ENCODE data around the gene RASGRF2.
"Not testable (repeated sequence)": the region's sequence is repeated elsewhere in the genome, so short reads cannot be mapped to it uniquely, and the experiment has no call there.

RASGRF2 gene

GRCh38 chr5:81006947-81007636, 46.9 kb downstream of the RASGRF2 start:
- DNase-seq (ENCODE audit: insufficient read length) (no peak), FAIRE-seq (no peak)
- TF ChIP-seq TAF1 (IDR thresholded peaks at IDR 0.05; ENCODE audit: borderline replicate concordance, low read depth, low read length) (no peak), POLR2AphosphoS5 (IDR thresholded peaks at IDR 0.05; ENCODE audit: low read depth, low read length) (no peak), POLR2A (IDR thresholded peaks at IDR 0.05; ENCODE audit: low read depth, low read length) (no peak)

- FAIRE-seq (no peak), DNase-seq (ENCODE audit: insufficient read length) (no peak)
- TF ChIP-seq POLR2A (IDR thresholded peaks at IDR 0.05; ENCODE audit: low read depth, low read length): no peak
- TF ChIP-seq TAF1 (IDR thresholded peaks at IDR 0.05; ENCODE audit: borderline replicate concordance, low read depth, low read length): no peak
- TF ChIP-seq POLR2AphosphoS5 (IDR thresholded peaks at IDR 0.05; ENCODE audit: low read depth, low read length): no peak
These were observed 47.5 kb downstream of the RASGRF2 start for GRCh38 chr5:81007637-81008027.

GRCh38 chr5:81010336-81011169, 50.4 kb downstream of the RASGRF2 start:
- TF ChIP-seq TAF1 (IDR thresholded peaks at IDR 0.05; ENCODE audit: borderline replicate concordance, low read depth, low read length) (no peak), POLR2A (IDR thresholded peaks at IDR 0.05; ENCODE audit: low read depth, low read length) (no peak), POLR2AphosphoS5 (IDR thresholded peaks at IDR 0.05; ENCODE audit: low read depth, low read length) (no peak)
- DNase-seq (ENCODE audit: insufficient read length) (no peak), FAIRE-seq (no peak)

GRCh38 chr5:81014348-81014747, 54.2 kb downstream of the RASGRF2 start:
- no peak for FAIRE-seq
- DNase-seq (ENCODE audit: insufficient read length): no peak
- no peak for TF ChIP-seq POLR2A (IDR thresholded peaks at IDR 0.05; ENCODE audit: low read depth, low read length)
- TF ChIP-seq POLR2AphosphoS5 (IDR thresholded peaks at IDR 0.05; ENCODE audit: low read depth, low read length): no peak
- no peak for TF ChIP-seq TAF1 (IDR thresholded peaks at IDR 0.05; ENCODE audit: borderline replicate concordance, low read depth, low read length)

GRCh38 chr5:81016116-81016515, 56.0 kb downstream of the RASGRF2 start:
- TF ChIP-seq POLR2A (IDR thresholded peaks at IDR 0.05; ENCODE audit: low read depth, low read length) (no peak), TAF1 (IDR thresholded peaks at IDR 0.05; ENCODE audit: borderline replicate concordance, low read depth, low read length) (no peak), POLR2AphosphoS5 (IDR thresholded peaks at IDR 0.05; ENCODE audit: low read depth, low read length) (no peak)
- DNase-seq (ENCODE audit: insufficient read length) (no peak), FAIRE-seq (no peak)

- FAIRE-seq (no peak), DNase-seq (ENCODE audit: insufficient read length) (no peak)
- TF ChIP-seq POLR2AphosphoS5 (IDR thresholded peaks at IDR 0.05; ENCODE audit: low read depth, low read length) (no peak), POLR2A (IDR thresholded peaks at IDR 0.05; ENCODE audit: low read depth, low read length) (no peak), TAF1 (IDR thresholded peaks at IDR 0.05; ENCODE audit: borderline replicate concordance, low read depth, low read length) (no peak)
These were observed 57.2 kb downstream of the RASGRF2 start for GRCh38 chr5:81017320-81017719.

- not testable (repeated sequence) for FAIRE-seq
These were observed 58.4 kb downstream of the RASGRF2 start for GRCh38 chr5:81018608-81019007.

GRCh38 chr5:81019748-81020147, 59.6 kb downstream of the RASGRF2 start:
- TF ChIP-seq POLR2A (IDR thresholded peaks at IDR 0.05; ENCODE audit: low read depth, low read length) (no peak), POLR2AphosphoS5 (IDR thresholded peaks at IDR 0.05; ENCODE audit: low read depth, low read length) (no peak), TAF1 (IDR thresholded peaks at IDR 0.05; ENCODE audit: borderline replicate concordance, low read depth, low read length) (no peak)
- FAIRE-seq: no peak

More at GRCh38 chr5:81018608-81019007, 58.4 kb downstream of the RASGRF2 start:
- DNase-seq (ENCODE audit: insufficient read length): not testable (repeated sequence)

GRCh38 chr5:81020478-81021167, 60.5 kb downstream of the RASGRF2 start:
- DNase-seq (ENCODE audit: insufficient read length): no peak
- TF ChIP-seq POLR2A (IDR thresholded peaks at IDR 0.05; ENCODE audit: low read depth, low read length): no peak
- no peak for TF ChIP-seq POLR2AphosphoS5 (IDR thresholded peaks at IDR 0.05; ENCODE audit: low read depth, low read length)
- TF ChIP-seq TAF1 (IDR thresholded peaks at IDR 0.05; ENCODE audit: borderline replicate concordance, low read depth, low read length): no peak
- no peak for FAIRE-seq

More at GRCh38 chr5:81019748-81020147, 59.6 kb downstream of the RASGRF2 start:
- no peak for DNase-seq (ENCODE audit: insufficient read length)

GRCh38 chr5:81021486-81021885, 61.3 kb downstream of the RASGRF2 start:
- FAIRE-seq: no peak
- no peak for DNase-seq (ENCODE audit: insufficient read length)
- no peak for TF ChIP-seq POLR2AphosphoS5 (IDR thresholded peaks at IDR 0.05; ENCODE audit: low read depth, low read length)
- TF ChIP-seq TAF1 (IDR thresholded peaks at IDR 0.05; ENCODE audit: borderline replicate concordance, low read depth, low read length): no peak
- TF ChIP-seq POLR2A (IDR thresholded peaks at IDR 0.05; ENCODE audit: low read depth, low read length): no peak

GRCh38 chr5:81021951-81022687, 62.0 kb downstream of the RASGRF2 start:
- TF ChIP-seq POLR2AphosphoS5 (IDR thresholded peaks at IDR 0.05; ENCODE audit: low read depth, low read length): no peak
- TF ChIP-seq TAF1 (IDR thresholded peaks at IDR 0.05; ENCODE audit: borderline replicate concordance, low read depth, low read length): no peak
- no peak for TF ChIP-seq POLR2A (IDR thresholded peaks at IDR 0.05; ENCODE audit: low read depth, low read length)
- DNase-seq (ENCODE audit: insufficient read length) (no peak), FAIRE-seq (no peak)
